ENCODE measurements around the gene GRK1.
"Not testable (repeated sequence)": the region's sequence is repeated elsewhere in the genome, so short reads cannot be mapped to it uniquely, and the experiment has no call there.

Gene GRK1

GRCh38 chr13:113666951-113667701 lies at the start of gene GRK1:
Gene GRK1 (plus strand): TSS chr13:113667219. CDS start chr13:113667387, 168 bp downstream.
- H3K36me3 ChIP-seq (ENCODE audit: control insufficient read depth, insufficient read depth, low read length), result no peaks in the 10 kb centered on the region
- H3K4me3 ChIP-seq (ENCODE audit: low read depth, low read length), result no peak within 1 kb of the TSS
- H3K27ac ChIP-seq (ENCODE audit: low read depth, low read length), result no peak within 1 kb of the TSS
- no peaks in the 10 kb centered on the region for H3K9me3 ChIP-seq (ENCODE audit: control insufficient read depth, insufficient read depth, low read length)
- no peaks in the 10 kb centered on the region for H3K27me3 ChIP-seq (ENCODE audit: control insufficient read depth, insufficient read depth, low read length)
- no peaks in the 10 kb centered on the region for H3K4me1 ChIP-seq (ENCODE audit: control insufficient read depth, insufficient read depth, low read length)
- H3K9ac ChIP-seq (ENCODE audit: low read depth, low read length), result no peak within 1 kb of the TSS

- H3K4me1 ChIP-seq (ENCODE audit: control insufficient read depth, insufficient read depth, low read length), result peaks cover 17% of the 10 kb centered on the region
- no peak overlapping the region for H3K9ac ChIP-seq (ENCODE audit: low read depth, low read length)
- no peaks in the 10 kb centered on the region for H3K9me3 ChIP-seq (ENCODE audit: control insufficient read depth, insufficient read depth, low read length)
- no peak overlapping the region for H3K27ac ChIP-seq (ENCODE audit: low read depth, low read length)
- H3K36me3 ChIP-seq (ENCODE audit: control insufficient read depth, insufficient read depth, low read length), result peaks cover 16% of the 10 kb centered on the region
- no peak overlapping the region for H3K4me3 ChIP-seq (ENCODE audit: low read depth, low read length)
- no peaks in the 10 kb centered on the region for H3K27me3 ChIP-seq (ENCODE audit: control insufficient read depth, insufficient read depth, low read length)
Observed at GRCh38 chr13:113617961-113618360, 49.1 kb upstream of the GRK1 start.

- H3K4me3 ChIP-seq (ENCODE audit: low read depth, low read length), result no peak overlapping the region
- peaks cover 21% of the 10 kb centered on the region for H3K36me3 ChIP-seq (ENCODE audit: control insufficient read depth, insufficient read depth, low read length)
- H3K9ac ChIP-seq (ENCODE audit: low read depth, low read length), result no peak overlapping the region
- no peaks in the 10 kb centered on the region for H3K27me3 ChIP-seq (ENCODE audit: control insufficient read depth, insufficient read depth, low read length)
- H3K4me1 ChIP-seq (ENCODE audit: control insufficient read depth, insufficient read depth, low read length), result peaks cover 17% of the 10 kb centered on the region
- H3K9me3 ChIP-seq (ENCODE audit: control insufficient read depth, insufficient read depth, low read length), result no peaks in the 10 kb centered on the region
- H3K27ac ChIP-seq (ENCODE audit: low read depth, low read length), result no peak overlapping the region
Observed at GRCh38 chr13:113618455-113618854, 48.6 kb upstream of the GRK1 start.

- Histone ChIP-seq H3K27me3 (ENCODE audit: control insufficient read depth, insufficient read depth, low read length) (no peaks in the 10 kb centered on the region), H3K9ac (ENCODE audit: low read depth, low read length) (no peak overlapping the region), H3K4me1 (ENCODE audit: control insufficient read depth, insufficient read depth, low read length) (peaks cover 17% of the 10 kb centered on the region), H3K27ac (ENCODE audit: low read depth, low read length) (no peak overlapping the region), H3K9me3 (ENCODE audit: control insufficient read depth, insufficient read depth, low read length) (no peaks in the 10 kb centered on the region; the same call in 1 of the 2 replicates), H3K4me3 (ENCODE audit: low read depth, low read length) (no peak overlapping the region), H3K36me3 (ENCODE audit: control insufficient read depth, insufficient read depth, low read length) (peaks cover 27% of the 10 kb centered on the region)
Observed at GRCh38 chr13:113620036-113620796, 46.8 kb upstream of the GRK1 start.

- no peak overlapping the region for H3K27ac ChIP-seq (ENCODE audit: low read depth, low read length)
- H3K4me1 ChIP-seq (ENCODE audit: control insufficient read depth, insufficient read depth, low read length), result peaks cover 16% of the 10 kb centered on the region
- H3K36me3 ChIP-seq (ENCODE audit: control insufficient read depth, insufficient read depth, low read length), result peaks cover 26% of the 10 kb centered on the region
- H3K9me3 ChIP-seq (ENCODE audit: control insufficient read depth, insufficient read depth, low read length), result no peaks in the 10 kb centered on the region; the same call in 1 of the 2 replicates
- no peak overlapping the region for H3K4me3 ChIP-seq (ENCODE audit: low read depth, low read length)
- no peak overlapping the region for H3K9ac ChIP-seq (ENCODE audit: low read depth, low read length)
- no peaks in the 10 kb centered on the region for H3K27me3 ChIP-seq (ENCODE audit: control insufficient read depth, insufficient read depth, low read length)
Observed at GRCh38 chr13:113621046-113621445, 46.0 kb upstream of the GRK1 start.

GRCh38 chr13:113621498-113621897 lies 45.5 kb upstream of the GRK1 start:
- Histone ChIP-seq H3K4me1 (ENCODE audit: control insufficient read depth, insufficient read depth, low read length) (peaks cover 12% of the 10 kb centered on the region), H3K36me3 (ENCODE audit: control insufficient read depth, insufficient read depth, low read length) (peaks cover 29% of the 10 kb centered on the region)
- not testable (repeated sequence) for H3K9ac ChIP-seq (ENCODE audit: low read depth, low read length); H3K27me3 ChIP-seq (ENCODE audit: control insufficient read depth, insufficient read depth, low read length); H3K4me3 ChIP-seq (ENCODE audit: low read depth, low read length); H3K9me3 ChIP-seq (ENCODE audit: control insufficient read depth, insufficient read depth, low read length); H3K27ac ChIP-seq (ENCODE audit: low read depth, low read length)

- not testable (repeated sequence) for H3K27ac ChIP-seq (ENCODE audit: low read depth, low read length); H3K27me3 ChIP-seq (ENCODE audit: control insufficient read depth, insufficient read depth, low read length); H3K4me1 ChIP-seq (ENCODE audit: control insufficient read depth, insufficient read depth, low read length); H3K9me3 ChIP-seq (ENCODE audit: control insufficient read depth, insufficient read depth, low read length); H3K9ac ChIP-seq (ENCODE audit: low read depth, low read length); H3K4me3 ChIP-seq (ENCODE audit: low read depth, low read length)
- peaks cover 34% of the 10 kb centered on the region for H3K36me3 ChIP-seq (ENCODE audit: control insufficient read depth, insufficient read depth, low read length)
Observed at GRCh38 chr13:113621986-113622550, 45.0 kb upstream of the GRK1 start.

- H3K27me3 ChIP-seq (ENCODE audit: control insufficient read depth, insufficient read depth, low read length), result no peaks in the 10 kb centered on the region
- H3K4me1 ChIP-seq (ENCODE audit: control insufficient read depth, insufficient read depth, low read length), result 0 out of 2 replicates have a peak, but pooled peaks cover under 1% of the 10 kb centered on the region
- no peak overlapping the region for H3K4me3 ChIP-seq (ENCODE audit: low read depth, low read length)
- H3K9me3 ChIP-seq (ENCODE audit: control insufficient read depth, insufficient read depth, low read length), result no peaks in the 10 kb centered on the region; the same call in 1 of the 2 replicates
- no peak overlapping the region for H3K9ac ChIP-seq (ENCODE audit: low read depth, low read length)
- peaks cover 34% of the 10 kb centered on the region for H3K36me3 ChIP-seq (ENCODE audit: control insufficient read depth, insufficient read depth, low read length)
- no peak overlapping the region for H3K27ac ChIP-seq (ENCODE audit: low read depth, low read length)
Observed at GRCh38 chr13:113622791-113623490, 44.1 kb upstream of the GRK1 start.

GRCh38 chr13:113623491-113624234 lies 43.4 kb upstream of the GRK1 start:
- H3K27ac ChIP-seq (ENCODE audit: low read depth, low read length), result no peak overlapping the region
- no peak overlapping the region for H3K4me3 ChIP-seq (ENCODE audit: low read depth, low read length)
- no peaks in the 10 kb centered on the region for H3K27me3 ChIP-seq (ENCODE audit: control insufficient read depth, insufficient read depth, low read length)
- no peaks in the 10 kb centered on the region; the same call in 1 of the 2 replicates for H3K9me3 ChIP-seq (ENCODE audit: control insufficient read depth, insufficient read depth, low read length)
- H3K9ac ChIP-seq (ENCODE audit: low read depth, low read length), result no peak overlapping the region
- H3K4me1 ChIP-seq (ENCODE audit: control insufficient read depth, insufficient read depth, low read length), result no peaks in the 10 kb centered on the region
- peaks cover 36% of the 10 kb centered on the region for H3K36me3 ChIP-seq (ENCODE audit: control insufficient read depth, insufficient read depth, low read length)

- Histone ChIP-seq H3K36me3 (ENCODE audit: control insufficient read depth, insufficient read depth, low read length) (peaks cover 37% of the 10 kb centered on the region), H3K27me3 (ENCODE audit: control insufficient read depth, insufficient read depth, low read length) (no peaks in the 10 kb centered on the region), H3K9ac (ENCODE audit: low read depth, low read length) (no peak overlapping the region), H3K9me3 (ENCODE audit: control insufficient read depth, insufficient read depth, low read length) (no peaks in the 10 kb centered on the region; the same call in 1 of the 2 replicates), H3K4me1 (ENCODE audit: control insufficient read depth, insufficient read depth, low read length) (no peaks in the 10 kb centered on the region), H3K4me3 (ENCODE audit: low read depth, low read length) (no peak overlapping the region), H3K27ac (ENCODE audit: low read depth, low read length) (no peak overlapping the region)
Observed at GRCh38 chr13:113624235-113624587, 42.8 kb upstream of the GRK1 start.
